HTERT RPE-1 (cell line): ENCODE results near the gene TXNRD2.

Experiments
- in situ Hi-C: fragments of 300-500 bp; cut with MboI; formaldehyde crosslinking; loops from 4 replicates; pipeline ENCODE4 v1.14.3; 2020; ENCODE audit warnings: low sequenced_read_pairs

Gene TXNRD2

GRCh38 chr22:19967850-19968449, 26.3 kb upstream of the TXNRD2 start:
- in situ Hi-C loops: no loop called here

- in situ Hi-C loops: no loop called here
These were observed 25.5 kb upstream of the TXNRD2 start for GRCh38 chr22:19966908-19967750.

GRCh38 chr22:19965771-19966709, 24.4 kb upstream of the TXNRD2 start:
- in situ Hi-C loops: no loop called here

GRCh38 chr22:19964701-19965386, 23.2 kb upstream of the TXNRD2 start:
- in situ Hi-C loops: no loop called here

- in situ Hi-C loops: no loop called here
These were observed 22.4 kb upstream of the TXNRD2 start for GRCh38 chr22:19963863-19964642.

GRCh38 chr22:19962909-19963806, 21.5 kb upstream of the TXNRD2 start:
- in situ Hi-C loops: no loop called here

GRCh38 chr22:19962246-19962908, 20.8 kb upstream of the TXNRD2 start:
- in situ Hi-C loops: no loop called here

- in situ Hi-C loops: no loop called here
These were observed 20.2 kb upstream of the TXNRD2 start for GRCh38 chr22:19961868-19962245.

- in situ Hi-C loops: no loop called here
These were observed 19.6 kb upstream of the TXNRD2 start for GRCh38 chr22:19961201-19961580.

- in situ Hi-C loops: no loop called here
These were observed 19.0 kb upstream of the TXNRD2 start for GRCh38 chr22:19960491-19961200.

- in situ Hi-C loops: no loop called here
These were observed 18.2 kb upstream of the TXNRD2 start for GRCh38 chr22:19959587-19960490.

GRCh38 chr22:19959043-19959586, 17.5 kb upstream of the TXNRD2 start:
- in situ Hi-C loops: no loop called here

GRCh38 chr22:19958083-19959042, 16.7 kb upstream of the TXNRD2 start:
- in situ Hi-C loops: no loop called here

- in situ Hi-C loops: no loop called here
These were observed 15.8 kb upstream of the TXNRD2 start for GRCh38 chr22:19957445-19957844.
